BLaER1 treated with 17β-estradiol and CSF1 and Interleukin-3, amounts not matched to agents 10 nM and 100 nM (cell line): ENCODE results near the gene ANK3.

ENCODE experiments used
- H3K27ac ChIP-seq, 11 experiments: shearing (Covaris generic); formaldehyde crosslinking; 2 replicates each; pipeline ENCODE4 v1.8.1; 2022
- H3K27me3 ChIP-seq, 11 experiments: shearing (Covaris generic); formaldehyde crosslinking; 2 replicates each; pipeline ENCODE4 v1.8.1; 2022
- H3K36me3 ChIP-seq, 11 experiments: shearing (Covaris generic); formaldehyde crosslinking; 2 replicates each; pipeline ENCODE4 v1.8.1; 2022
- H3K4me1 ChIP-seq, 10 experiments: shearing (Covaris generic); formaldehyde crosslinking; 2 replicates each; pipeline ENCODE4 v1.8.1; 2022
- H3K4me2 ChIP-seq, 11 experiments: shearing (Covaris generic); formaldehyde crosslinking; 2 replicates each; pipeline ENCODE4 v1.8.1; 2022
- H3K4me3 ChIP-seq, 10 experiments: shearing (Covaris generic); formaldehyde crosslinking; 2 replicates each; pipeline ENCODE4 v1.8.1; 2022
- H3K9ac ChIP-seq, 11 experiments: shearing (Covaris generic); formaldehyde crosslinking; 2 replicates each; pipeline ENCODE4 v1.8.1; 2022
- H3K9me3 ChIP-seq, 11 experiments: shearing (Covaris generic); formaldehyde crosslinking; replicated peaks in 1 of 11; 2 replicates each; pipeline ENCODE4 v1.8.1; 2022
- H4K20me1 ChIP-seq, 11 experiments: shearing (Covaris generic); formaldehyde crosslinking; 2 replicates each; pipeline ENCODE4 v1.8.1; 2022
- Cebpa-rat ChIP-seq, 11 experiments: shearing (Covaris generic); IDR thresholded peaks; 2 replicates each; pipeline ENCODE4 v1.8.1; 2022

ANK3 gene

DNA sequence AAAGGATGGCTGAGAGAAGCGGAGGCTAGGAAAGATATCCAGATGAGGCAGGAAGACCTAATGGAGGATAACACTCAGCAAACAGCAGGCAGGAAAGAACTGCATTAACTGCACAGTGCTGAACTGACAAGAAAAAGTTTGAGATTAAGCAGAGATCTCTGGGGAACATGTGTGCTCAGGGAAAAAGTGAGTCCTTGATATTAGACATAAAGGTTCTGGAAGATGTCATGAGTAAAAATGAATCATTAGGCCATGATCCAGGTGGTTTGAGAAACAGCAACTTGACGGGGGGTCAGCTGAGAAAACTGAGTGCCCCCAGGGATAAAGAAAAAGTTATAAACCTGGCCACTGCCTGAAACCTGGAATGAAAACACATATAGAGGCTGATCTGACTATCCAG lies 27.3 kb upstream of the ANK3 start:
- no peak for TF ChIP-seq Cebpa-rat (IDR thresholded peaks at IDR 0.05)
- no peaks in the 10 kb centered on the region for H3K4me1 ChIP-seq
- H3K36me3 ChIP-seq, result no peaks in the 10 kb centered on the region
- H3K9me3 ChIP-seq, result no peaks in the 10 kb centered on the region
- no peaks in the 10 kb centered on the region for H3K27me3 ChIP-seq
- H3K9ac ChIP-seq, result no peak overlapping the region
- no peak overlapping the region for H3K4me3 ChIP-seq
- no peak overlapping the region for H3K27ac ChIP-seq
- H3K4me2 ChIP-seq, result no peak overlapping the region
- H4K20me1 ChIP-seq, result no peaks in the 10 kb centered on the region

DNA sequence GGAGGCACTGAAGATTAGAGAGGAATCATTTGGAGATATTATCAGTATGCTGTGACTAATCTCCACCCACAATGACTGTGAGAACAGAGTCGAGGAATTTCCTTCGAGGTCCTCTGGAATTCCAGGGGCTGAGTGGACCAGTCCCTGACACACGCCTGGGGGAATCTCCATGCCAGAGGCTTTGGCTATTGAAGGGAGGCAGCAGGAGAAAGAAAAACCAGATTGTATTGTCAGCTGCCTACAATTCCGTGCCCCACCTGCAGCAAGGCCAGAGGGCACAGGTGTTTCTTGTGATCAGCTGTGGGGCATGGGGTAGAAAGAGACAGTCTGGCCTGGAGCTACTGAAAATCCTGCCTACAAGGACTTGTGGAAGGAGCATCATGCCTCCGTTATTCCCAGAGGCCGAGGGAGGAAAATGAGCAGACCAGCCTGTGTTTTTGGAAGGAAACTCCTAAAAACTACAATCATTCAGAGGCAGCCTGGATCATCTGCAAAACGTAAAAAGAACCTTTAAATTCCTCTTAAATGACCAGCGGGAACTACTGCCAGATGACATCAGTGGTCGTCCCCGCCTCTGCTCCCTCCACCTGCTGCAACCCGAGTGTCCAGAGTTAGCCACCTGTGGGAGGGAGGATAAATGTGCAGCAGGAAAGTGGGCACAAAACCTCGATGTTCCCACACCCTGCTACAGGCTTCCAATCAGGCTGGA lies 25.4 kb upstream of the ANK3 start:
- Histone ChIP-seq H4K20me1 (no peaks in the 10 kb centered on the region), H3K27ac (no peak overlapping the region), H3K36me3 (no peaks in the 10 kb centered on the region), H3K9ac (no peak overlapping the region), H3K4me2 (no peak overlapping the region), H3K9me3 (no peaks in the 10 kb centered on the region), H3K4me3 (no peak overlapping the region), H3K27me3 (no peaks in the 10 kb centered on the region), H3K4me1 (no peaks in the 10 kb centered on the region)
- TF ChIP-seq Cebpa-rat (IDR thresholded peaks at IDR 0.05), result no peak

DNA sequence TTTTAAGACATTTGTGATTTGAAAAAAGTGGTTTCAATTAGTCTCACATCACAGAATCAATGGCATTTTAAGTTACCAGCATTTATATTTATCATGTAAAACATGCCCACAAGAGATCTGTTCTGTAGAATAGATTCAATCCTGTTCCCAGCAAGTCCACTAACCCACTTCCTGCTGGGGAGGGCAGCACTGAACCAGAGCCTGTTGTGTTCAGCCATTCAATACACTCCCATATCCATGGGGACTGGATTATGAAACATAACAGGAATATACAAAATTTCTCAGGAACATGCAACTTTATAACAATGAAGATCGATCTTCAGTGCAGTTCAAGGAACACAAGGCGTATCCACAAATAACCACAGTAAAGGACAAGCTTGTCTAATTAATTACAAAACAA lies 24.4 kb upstream of the ANK3 start:
- Histone ChIP-seq H3K4me2 (no peak overlapping the region), H3K9ac (no peak overlapping the region), H3K4me1 (no peaks in the 10 kb centered on the region), H4K20me1 (no peaks in the 10 kb centered on the region), H3K36me3 (no peaks in the 10 kb centered on the region), H3K27me3 (no peaks in the 10 kb centered on the region), H3K9me3 (no peaks in the 10 kb centered on the region), H3K27ac (no peak overlapping the region), H3K4me3 (no peak overlapping the region)
- no peak for TF ChIP-seq Cebpa-rat (IDR thresholded peaks at IDR 0.05)

DNA sequence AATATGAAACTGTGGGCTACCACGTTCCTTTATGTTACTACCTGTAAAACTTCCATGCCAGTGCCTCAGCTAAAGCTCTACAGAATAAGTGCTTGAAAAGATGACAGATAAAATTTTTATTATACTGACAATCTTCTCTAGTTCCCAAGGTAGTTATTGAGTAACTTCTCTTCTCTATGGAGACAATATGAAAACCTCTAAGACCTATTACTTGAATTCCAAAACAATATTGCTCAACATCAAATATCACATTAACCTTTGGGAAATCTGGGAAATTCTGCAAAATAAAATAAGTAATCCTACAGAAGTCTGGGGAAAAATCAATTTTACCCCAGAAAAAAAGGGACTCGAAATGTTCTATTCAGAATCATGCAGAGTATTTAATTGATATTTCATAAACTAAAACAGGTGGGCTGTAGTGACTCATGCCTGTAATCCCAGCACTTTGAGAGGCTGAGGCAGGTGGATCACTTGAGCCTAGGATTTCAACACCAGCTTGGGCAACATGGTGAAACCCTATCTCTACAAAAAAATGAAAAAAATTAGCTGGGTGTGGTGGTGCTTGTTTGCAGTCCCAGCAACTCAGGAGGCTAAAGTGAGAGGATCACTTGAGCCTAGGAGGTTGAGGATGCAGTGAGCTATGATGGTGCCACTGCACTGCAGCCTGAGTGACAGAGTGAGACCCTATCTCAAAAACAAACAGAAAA lies 23.8 kb upstream of the ANK3 start:
- no peak for TF ChIP-seq Cebpa-rat (IDR thresholded peaks at IDR 0.05)
- no peak overlapping the region for H3K4me3 ChIP-seq
- no peaks in the 10 kb centered on the region for H3K27me3 ChIP-seq
- no peaks in the 10 kb centered on the region for H3K4me1 ChIP-seq
- H4K20me1 ChIP-seq, result no peaks in the 10 kb centered on the region
- no peak overlapping the region for H3K9ac ChIP-seq
- H3K4me2 ChIP-seq, result no peak overlapping the region
- no peaks in the 10 kb centered on the region for H3K36me3 ChIP-seq
- no peaks in the 10 kb centered on the region for H3K9me3 ChIP-seq
- no peak overlapping the region for H3K27ac ChIP-seq

DNA sequence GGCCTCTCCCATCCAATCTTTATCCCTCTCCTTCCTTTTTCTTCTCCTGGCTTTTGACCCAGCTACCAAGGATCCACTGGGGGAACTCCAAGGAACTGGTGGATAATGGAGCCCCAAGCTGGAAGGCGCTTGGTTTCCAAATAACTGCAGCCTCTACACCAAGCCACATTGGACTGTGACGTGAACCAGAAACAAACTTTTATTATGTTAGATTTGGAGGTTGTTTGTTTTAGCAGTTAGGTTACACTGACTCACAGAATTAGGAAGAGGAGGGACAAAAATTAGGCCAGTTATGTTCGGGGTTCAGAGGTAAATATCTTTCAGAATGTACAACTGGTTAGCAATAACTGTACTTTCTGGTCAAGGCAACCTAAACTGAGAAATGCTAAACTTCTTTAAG lies 21.3 kb upstream of the ANK3 start:
- no peak for TF ChIP-seq Cebpa-rat (IDR thresholded peaks at IDR 0.05)
- no peak overlapping the region for H3K4me3 ChIP-seq
- H3K36me3 ChIP-seq, result no peaks in the 10 kb centered on the region
- no peak overlapping the region for H3K27ac ChIP-seq
- no peak overlapping the region for H3K9ac ChIP-seq
- H3K27me3 ChIP-seq, result no peaks in the 10 kb centered on the region
- no peaks in the 10 kb centered on the region for H4K20me1 ChIP-seq
- H3K4me1 ChIP-seq, result no peaks in the 10 kb centered on the region
- no peak overlapping the region for H3K4me2 ChIP-seq
- H3K9me3 ChIP-seq, result no peaks in the 10 kb centered on the region

DNA sequence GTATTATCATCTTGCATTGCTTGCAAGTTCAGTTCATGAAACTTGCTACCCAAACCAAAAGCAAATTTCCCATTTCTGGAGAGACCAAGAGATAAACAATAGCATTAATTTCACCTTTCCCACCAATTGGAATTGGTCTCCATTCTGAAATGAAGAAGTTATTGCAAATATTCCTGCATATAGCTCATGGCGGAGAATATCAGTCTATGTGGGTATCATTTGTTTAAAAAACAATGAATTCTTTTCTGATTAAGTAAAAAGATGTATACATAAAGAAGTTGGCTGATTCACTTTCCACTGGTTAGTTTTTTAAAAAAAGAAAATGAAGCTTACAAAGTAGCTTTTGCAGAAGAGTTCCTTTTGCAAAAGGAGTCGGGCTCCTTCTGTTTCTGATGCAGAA lies 19.5 kb upstream of the ANK3 start:
- Histone ChIP-seq H3K4me3 (no peak overlapping the region), H3K36me3 (no peaks in the 10 kb centered on the region), H3K27me3 (no peaks in the 10 kb centered on the region), H3K9ac (no peak overlapping the region), H3K27ac (no peak overlapping the region), H4K20me1 (no peaks in the 10 kb centered on the region), H3K4me1 (no peaks in the 10 kb centered on the region), H3K4me2 (no peak overlapping the region), H3K9me3 (no peaks in the 10 kb centered on the region)
- TF ChIP-seq Cebpa-rat (IDR thresholded peaks at IDR 0.05), result no peak

DNA sequence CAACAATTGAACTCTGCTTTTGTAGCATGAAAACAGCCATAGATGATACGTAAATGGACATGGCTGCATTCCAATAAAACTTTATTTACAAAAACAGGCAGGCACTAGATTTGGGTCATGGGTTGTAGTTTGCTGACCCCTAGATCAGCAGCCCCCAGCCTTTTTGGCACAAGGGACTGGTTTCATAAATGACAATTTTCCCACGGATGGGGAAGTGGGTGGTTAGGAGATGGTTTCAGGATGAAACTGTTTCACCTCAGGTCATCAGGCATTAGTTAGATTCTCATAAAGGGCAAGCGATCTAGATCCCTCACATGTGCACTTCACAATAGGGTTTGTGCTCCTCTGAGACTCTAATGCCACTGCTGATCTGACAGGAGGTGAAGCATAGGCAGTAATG lies 16.5 kb upstream of the ANK3 start:
- Histone ChIP-seq H3K4me3 (no peak overlapping the region), H3K27ac (no peak overlapping the region), H3K27me3 (no peaks in the 10 kb centered on the region), H3K36me3 (no peaks in the 10 kb centered on the region), H4K20me1 (no peaks in the 10 kb centered on the region), H3K4me2 (peak overlapping the region in 1 of 11 experiments; percentile 14; a peak in 1 of 22 replicates), H3K9me3 (peaks cover 0 to 12% (median 0%) of the 10 kb centered on the region in 11 experiments; a peak in 6 of 22 replicates), H3K9ac (no peak overlapping the region), H3K4me1 (no peaks in the 10 kb centered on the region)
- TF ChIP-seq Cebpa-rat (IDR thresholded peaks at IDR 0.05), result no peak

DNA sequence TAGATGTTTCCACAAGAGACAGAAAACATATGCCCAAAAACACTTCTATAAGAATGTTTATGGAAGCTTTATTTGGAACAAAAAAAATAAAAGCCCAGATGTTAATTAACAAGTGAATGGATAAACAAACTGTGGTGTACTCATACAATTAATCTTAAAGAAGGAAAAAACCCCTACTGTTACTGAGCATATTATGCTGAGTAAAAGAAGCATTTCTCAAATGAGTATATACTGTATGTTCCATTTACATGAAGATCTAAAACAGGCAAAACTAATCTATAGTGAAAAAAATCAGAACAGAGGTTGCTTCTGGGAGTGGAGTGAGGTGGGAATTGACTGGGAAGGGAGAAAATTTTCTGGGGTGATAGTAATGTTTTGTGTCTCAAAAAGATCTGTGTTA lies 15.5 kb upstream of the ANK3 start:
- Histone ChIP-seq H3K9ac (no peak overlapping the region), H3K9me3 (peaks cover 0 to 12% (median 0%) of the 10 kb centered on the region in 11 experiments; a peak in 6 of 22 replicates), H3K4me2 (no peak overlapping the region), H3K4me1 (no peaks in the 10 kb centered on the region), H3K27me3 (no peaks in the 10 kb centered on the region), H3K27ac (no peak overlapping the region), H4K20me1 (no peaks in the 10 kb centered on the region), H3K4me3 (no peak overlapping the region), H3K36me3 (no peaks in the 10 kb centered on the region)
- TF ChIP-seq Cebpa-rat (IDR thresholded peaks at IDR 0.05), result no peak

DNA sequence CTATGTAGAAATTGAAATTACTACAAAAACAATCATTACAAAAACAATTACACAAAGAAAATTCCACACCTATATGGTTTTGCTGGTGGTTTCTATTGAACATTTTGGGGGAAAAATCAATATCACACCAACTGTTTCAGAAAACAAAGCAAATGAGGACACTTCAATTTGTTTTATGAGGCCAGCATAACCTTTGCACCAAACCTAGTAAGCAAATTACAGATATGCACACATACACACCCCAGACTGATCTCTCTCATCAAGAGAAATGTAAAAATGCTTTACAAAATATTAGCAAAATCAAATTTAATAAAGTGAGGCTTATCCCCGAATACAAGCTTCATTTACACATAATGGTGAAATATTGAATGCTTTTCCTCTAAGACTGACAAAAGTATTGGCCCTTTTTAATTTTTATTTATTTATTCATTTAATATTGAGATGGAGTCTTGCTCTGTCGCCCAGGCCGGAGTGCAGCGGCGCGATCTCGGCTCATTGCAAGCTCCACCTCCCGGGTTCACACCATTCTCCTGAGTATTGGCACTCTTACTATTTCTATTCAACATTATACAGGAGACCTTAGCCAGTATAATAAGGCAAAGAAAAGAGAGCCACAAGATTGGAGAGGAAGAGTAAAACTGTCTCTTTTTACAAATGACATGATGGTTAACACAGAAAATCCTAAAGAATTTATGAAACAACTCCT lies 13.6 kb upstream of the ANK3 start:
- no peaks in the 10 kb centered on the region for H3K36me3 ChIP-seq
- H3K4me1 ChIP-seq, result no peaks in the 10 kb centered on the region
- no peaks in the 10 kb centered on the region for H3K27me3 ChIP-seq
- H3K9ac ChIP-seq, result no peak overlapping the region
- no peak overlapping the region for H3K4me2 ChIP-seq
- no peak overlapping the region for H3K4me3 ChIP-seq
- H3K27ac ChIP-seq, result no peak overlapping the region
- TF ChIP-seq Cebpa-rat (IDR thresholded peaks at IDR 0.05), result no peak
- no peaks in the 10 kb centered on the region for H4K20me1 ChIP-seq
- H3K9me3 ChIP-seq, result peaks cover 0 to 12% (median 0%) of the 10 kb centered on the region in 11 experiments; a peak in 6 of 22 replicates
